NK-92 (cell line): ENCODE data around the gene MED6.

ENCODE experiments used
- DNase-seq: peaks from one replicate; lab custom pipeline; 2025; ENCODE audit not compliant: unreplicated experiment; lab: John Stamatoyannopoulos, UW

The MED6 gene

GRCh38 chr14:70599345-70599744 lies 1.1 kb downstream of the MED6 start:
- DNase-seq: no peak

GRCh38 chr14:70597731-70598130 lies 2.7 kb downstream of the MED6 start:
- DNase-seq: no peak

- no peak for DNase-seq
Observed at GRCh38 chr14:70595443-70596185, 4.8 kb downstream of the MED6 start.

- no peak for DNase-seq
Observed at GRCh38 chr14:70594461-70594860, 6.0 kb downstream of the MED6 start.

GRCh38 chr14:70585231-70585630 lies 15.2 kb downstream of the MED6 start:
- no peak for DNase-seq

- no peak for DNase-seq
Observed at GRCh38 chr14:70576891-70577290, 23.6 kb downstream of the MED6 start.

GRCh38 chr14:70573050-70573449 lies 27.4 kb downstream of the MED6 start:
- DNase-seq: no peak

GRCh38 chr14:70571139-70571538 lies 29.3 kb downstream of the MED6 start:
- no peak for DNase-seq

- DNase-seq: no peak
Observed at GRCh38 chr14:70567791-70568190, 32.7 kb downstream of the MED6 start.

- no peak for DNase-seq
Observed at GRCh38 chr14:70563869-70564268, 36.6 kb downstream of the MED6 start.

GRCh38 chr14:70563417-70563816 lies 37.0 kb downstream of the MED6 start:
- DNase-seq: no peak

GRCh38 chr14:70558356-70558755 lies 42.1 kb downstream of the MED6 start:
- no peak for DNase-seq

- DNase-seq: no peak
Observed at GRCh38 chr14:70555890-70556289, 44.6 kb downstream of the MED6 start.

GRCh38 chr14:70538087-70538486 lies 62.4 kb downstream of the MED6 start:
- DNase-seq: no peak

GRCh38 chr14:70536830-70537229 lies 63.6 kb downstream of the MED6 start:
- DNase-seq: no peak

- DNase-seq: no peak
Observed at GRCh38 chr14:70534904-70535303, 65.6 kb downstream of the MED6 start, which contains the start of gene ADAM20. ADAM20 (minus strand) TSS chr14:70535004; CDS start chr14:70524757, 10,247 bp downstream.
